Stimulated activated CD4-positive, alpha-beta T cell treated with anti-CD3 and anti-CD28 coated beads, Interleukin-2, amount 100 ng/mL, for 48 hours (primary cell): ENCODE data around the gene RARRES2.
"Not testable (repeated sequence)": the region's sequence is repeated elsewhere in the genome, so short reads cannot be mapped to it uniquely, and the experiment has no call there.

Source experiments
- DNase-seq, 2 donors: peaks; one replicate each; pipeline ENCODE4 v3.0.0-alpha.2; 2020

RARRES2 gene

GRCh38 chr7:150341263-150342120, at the start of gene RARRES2:
Gene RARRES2, minus strand, starts transcription at chr7:150341629. Its CDS starts 1,020 bp downstream, at chr7:150340609.
- no peak for DNase-seq

GRCh38 chr7:150390205-150390604, 48.8 kb upstream of the RARRES2 start:
- no peak for DNase-seq

- no peak for DNase-seq
Observed at GRCh38 chr7:150389532-150389816, 48.0 kb upstream of the RARRES2 start.

GRCh38 chr7:150388709-150389531, 47.5 kb upstream of the RARRES2 start:
- DNase-seq, result no peak

- no peak for DNase-seq
Observed at GRCh38 chr7:150388306-150388705, 46.9 kb upstream of the RARRES2 start.

GRCh38 chr7:150385884-150386283, 44.5 kb upstream of the RARRES2 start:
- DNase-seq, result not testable (repeated sequence)

- DNase-seq, result no peak
Observed at GRCh38 chr7:150385302-150385723, 43.9 kb upstream of the RARRES2 start.

- DNase-seq, result no peak
Observed at GRCh38 chr7:150384406-150385301, 43.2 kb upstream of the RARRES2 start.

GRCh38 chr7:150383710-150384397, 42.4 kb upstream of the RARRES2 start:
- DNase-seq, result no peak

GRCh38 chr7:150382844-150383225, 41.4 kb upstream of the RARRES2 start:
- DNase-seq, result no peak

- DNase-seq, result no peak
Observed at GRCh38 chr7:150382123-150382843, 40.9 kb upstream of the RARRES2 start.

- DNase-seq, result no peak
Observed at GRCh38 chr7:150381785-150382122, 40.3 kb upstream of the RARRES2 start.

- DNase-seq, result no peak
Observed at GRCh38 chr7:150381096-150381495, 39.7 kb upstream of the RARRES2 start.

- DNase-seq, result no peak
Observed at GRCh38 chr7:150380463-150380862, 39.0 kb upstream of the RARRES2 start.

- DNase-seq, result no peak
Observed at GRCh38 chr7:150379441-150380379, 38.3 kb upstream of the RARRES2 start.

GRCh38 chr7:150378853-150379440, 37.5 kb upstream of the RARRES2 start, which contains the start of gene ZNF775:
Gene ZNF775, plus strand, starts transcription at chr7:150379330. Its CDS starts 9,141 bp downstream, at chr7:150388471.
- peak; percentile 86 to 87 for DNase-seq

GRCh38 chr7:150378115-150378852, 36.9 kb upstream of the RARRES2 start:
- peak in 1 of 2 donors; percentile 21 for DNase-seq

GRCh38 chr7:150377635-150378034, 36.2 kb upstream of the RARRES2 start:
- DNase-seq, result no peak

GRCh38 chr7:150377196-150377595, 35.8 kb upstream of the RARRES2 start:
- no peak for DNase-seq
